HG03097 (cell line): Measurements from ENCODE around the gene ATP5PD.
"Not testable (repeated sequence)": the region's sequence is repeated elsewhere in the genome, so short reads cannot be mapped to it uniquely, and the experiment has no call there.

Source experiments
- ATAC-seq: cut with Tn5 transposase; IDR thresholded peaks from one replicate; pipeline ENCODE4 v1.9.1; 2021; ENCODE audit not compliant: unreplicated experiment, low FRiP score

The ATP5PD gene

GRCh38 chr17:75077496-75078283 is 30.9 kb upstream of the ATP5PD start:
- no peak for ATAC-seq

- no peak for ATAC-seq
Observed at GRCh38 chr17:75077072-75077495, 30.3 kb upstream of the ATP5PD start.

- no peak for ATAC-seq
Observed at GRCh38 chr17:75075597-75076336, 29.0 kb upstream of the ATP5PD start.

GRCh38 chr17:75074532-75074931 is 27.8 kb upstream of the ATP5PD start:
- no peak for ATAC-seq

GRCh38 chr17:75073618-75074047 is 26.9 kb upstream of the ATP5PD start:
- no peak for ATAC-seq

- not testable (repeated sequence) for ATAC-seq
Observed at GRCh38 chr17:75072909-75073308, 26.1 kb upstream of the ATP5PD start.

GRCh38 chr17:75071478-75072271 is 24.9 kb upstream of the ATP5PD start:
- not testable (repeated sequence) for ATAC-seq

GRCh38 chr17:75069783-75070182 is 23.0 kb upstream of the ATP5PD start:
- no peak for ATAC-seq

- no peak for ATAC-seq
Observed at GRCh38 chr17:75068750-75069149, 22.0 kb upstream of the ATP5PD start.

- ATAC-seq, result no peak
Observed at GRCh38 chr17:75067856-75068255, 21.1 kb upstream of the ATP5PD start.

- ATAC-seq, result no peak
Observed at GRCh38 chr17:75065562-75066151, 18.9 kb upstream of the ATP5PD start.

GRCh38 chr17:75064867-75065561 is 18.2 kb upstream of the ATP5PD start:
- no peak for ATAC-seq

GRCh38 chr17:75064460-75064859 is 17.7 kb upstream of the ATP5PD start:
- ATAC-seq, result no peak

- no peak for ATAC-seq
Observed at GRCh38 chr17:75064040-75064439, 17.3 kb upstream of the ATP5PD start.

GRCh38 chr17:75063626-75064025 is 16.9 kb upstream of the ATP5PD start:
- no peak for ATAC-seq

- no peak for ATAC-seq
Observed at GRCh38 chr17:75063201-75063600, 16.4 kb upstream of the ATP5PD start.

- no peak for ATAC-seq
Observed at GRCh38 chr17:75061618-75062017, 14.8 kb upstream of the ATP5PD start.

GRCh38 chr17:75061055-75061438 is 14.3 kb upstream of the ATP5PD start:
- no peak for ATAC-seq

- no peak for ATAC-seq
Observed at GRCh38 chr17:75060434-75061054, 13.8 kb upstream of the ATP5PD start.
